Fibroblast of villous mesenchyme (primary cell): ENCODE results near the gene GPR183. TPM values are rescaled to one million over a fixed set of nuclear protein-coding genes. Genes with fewer than 3 reads are reported as not detected.

ENCODE experiments used
- DNase-seq: peaks from one replicate; pipeline ENCODE4 v3.0.0-alpha.2; 2010; ENCODE audit warnings: low read depth
- H3K4me3 ChIP-seq: 2 replicates; pipeline ENCODE4 v1.5.1; 2011; ENCODE audit warnings: low read depth, mild to moderate bottlenecking, low read length
- CTCF ChIP-seq: IDR thresholded peaks from 2 replicates; pipeline ENCODE4 v1.5.1; 2012; ENCODE audit warnings: low read depth, mild to moderate bottlenecking, low read length; ENCODE audit not compliant: insufficient read depth
- total RNA-seq: library from RNA; depleted of rRNA; stranded (reverse); fragments of >200 nt; gene quantifications from 2 replicates; pipeline ENCODE4 v1.2.3, GENCODE V29; 2012

GPR183 gene
- total RNA-seq, 1 donor = 0.86 TPM

- DNase-seq = no peak
- no peak for TF ChIP-seq CTCF
- no peak overlapping the region for H3K4me3 ChIP-seq
Measured at GRCh38 chr13:99330942-99331341, 23.7 kb upstream of the GPR183 start.

GRCh38 chr13:99329477-99329876, 22.3 kb upstream of the GPR183 start:
- no peak overlapping the region for H3K4me3 ChIP-seq
- no peak for DNase-seq
- TF ChIP-seq CTCF = no peak

- TF ChIP-seq CTCF = no peak
- no peak for DNase-seq
- no peak overlapping the region for H3K4me3 ChIP-seq
Measured at GRCh38 chr13:99327761-99328160, 20.6 kb upstream of the GPR183 start.

GRCh38 chr13:99327126-99327525, 19.9 kb upstream of the GPR183 start:
- no peak overlapping the region for H3K4me3 ChIP-seq
- TF ChIP-seq CTCF = no peak
- no peak for DNase-seq

GRCh38 chr13:99326012-99326411, 18.8 kb upstream of the GPR183 start:
- H3K4me3 ChIP-seq = no peak overlapping the region
- no peak for TF ChIP-seq CTCF

GRCh38 chr13:99323488-99323887, 16.3 kb upstream of the GPR183 start:
- H3K4me3 ChIP-seq = no peak overlapping the region

More at GRCh38 chr13:99326012-99326411, 18.8 kb upstream of the GPR183 start:
- DNase-seq = no peak

More at GRCh38 chr13:99323488-99323887, 16.3 kb upstream of the GPR183 start:
- DNase-seq = no peak
- no peak for TF ChIP-seq CTCF
